Measurements from ENCODE around the gene DNAH7. TPM values are rescaled to one million over a fixed set of nuclear protein-coding genes. Genes with fewer than 3 reads are reported as not detected.

The DNAH7 gene
- total and polyA plus RNA-seq, 2 experiments from 2014 or later: 0.35 to 1.1 TPM

DNA sequence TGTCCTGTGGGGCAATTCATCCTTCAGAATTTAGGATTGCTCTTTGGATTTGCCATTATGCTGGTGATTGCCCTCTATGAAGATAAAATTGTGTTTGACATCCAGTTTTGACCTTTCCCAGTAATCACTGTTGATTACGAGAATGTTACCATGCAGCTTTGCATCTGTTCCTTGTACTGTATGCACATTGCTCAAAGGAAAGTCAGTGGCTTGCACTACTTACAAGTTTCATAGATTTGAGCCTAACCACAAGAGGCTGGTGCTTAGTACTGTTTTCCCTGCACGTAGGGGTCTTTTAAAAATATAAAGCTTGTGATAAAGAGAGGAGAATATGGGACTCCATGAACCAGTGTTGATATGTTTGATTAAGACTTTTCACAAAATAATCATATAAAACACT is 333.7 kb downstream of the DNAH7 start (continued):
- TF ChIP-seq, protein P1, sequence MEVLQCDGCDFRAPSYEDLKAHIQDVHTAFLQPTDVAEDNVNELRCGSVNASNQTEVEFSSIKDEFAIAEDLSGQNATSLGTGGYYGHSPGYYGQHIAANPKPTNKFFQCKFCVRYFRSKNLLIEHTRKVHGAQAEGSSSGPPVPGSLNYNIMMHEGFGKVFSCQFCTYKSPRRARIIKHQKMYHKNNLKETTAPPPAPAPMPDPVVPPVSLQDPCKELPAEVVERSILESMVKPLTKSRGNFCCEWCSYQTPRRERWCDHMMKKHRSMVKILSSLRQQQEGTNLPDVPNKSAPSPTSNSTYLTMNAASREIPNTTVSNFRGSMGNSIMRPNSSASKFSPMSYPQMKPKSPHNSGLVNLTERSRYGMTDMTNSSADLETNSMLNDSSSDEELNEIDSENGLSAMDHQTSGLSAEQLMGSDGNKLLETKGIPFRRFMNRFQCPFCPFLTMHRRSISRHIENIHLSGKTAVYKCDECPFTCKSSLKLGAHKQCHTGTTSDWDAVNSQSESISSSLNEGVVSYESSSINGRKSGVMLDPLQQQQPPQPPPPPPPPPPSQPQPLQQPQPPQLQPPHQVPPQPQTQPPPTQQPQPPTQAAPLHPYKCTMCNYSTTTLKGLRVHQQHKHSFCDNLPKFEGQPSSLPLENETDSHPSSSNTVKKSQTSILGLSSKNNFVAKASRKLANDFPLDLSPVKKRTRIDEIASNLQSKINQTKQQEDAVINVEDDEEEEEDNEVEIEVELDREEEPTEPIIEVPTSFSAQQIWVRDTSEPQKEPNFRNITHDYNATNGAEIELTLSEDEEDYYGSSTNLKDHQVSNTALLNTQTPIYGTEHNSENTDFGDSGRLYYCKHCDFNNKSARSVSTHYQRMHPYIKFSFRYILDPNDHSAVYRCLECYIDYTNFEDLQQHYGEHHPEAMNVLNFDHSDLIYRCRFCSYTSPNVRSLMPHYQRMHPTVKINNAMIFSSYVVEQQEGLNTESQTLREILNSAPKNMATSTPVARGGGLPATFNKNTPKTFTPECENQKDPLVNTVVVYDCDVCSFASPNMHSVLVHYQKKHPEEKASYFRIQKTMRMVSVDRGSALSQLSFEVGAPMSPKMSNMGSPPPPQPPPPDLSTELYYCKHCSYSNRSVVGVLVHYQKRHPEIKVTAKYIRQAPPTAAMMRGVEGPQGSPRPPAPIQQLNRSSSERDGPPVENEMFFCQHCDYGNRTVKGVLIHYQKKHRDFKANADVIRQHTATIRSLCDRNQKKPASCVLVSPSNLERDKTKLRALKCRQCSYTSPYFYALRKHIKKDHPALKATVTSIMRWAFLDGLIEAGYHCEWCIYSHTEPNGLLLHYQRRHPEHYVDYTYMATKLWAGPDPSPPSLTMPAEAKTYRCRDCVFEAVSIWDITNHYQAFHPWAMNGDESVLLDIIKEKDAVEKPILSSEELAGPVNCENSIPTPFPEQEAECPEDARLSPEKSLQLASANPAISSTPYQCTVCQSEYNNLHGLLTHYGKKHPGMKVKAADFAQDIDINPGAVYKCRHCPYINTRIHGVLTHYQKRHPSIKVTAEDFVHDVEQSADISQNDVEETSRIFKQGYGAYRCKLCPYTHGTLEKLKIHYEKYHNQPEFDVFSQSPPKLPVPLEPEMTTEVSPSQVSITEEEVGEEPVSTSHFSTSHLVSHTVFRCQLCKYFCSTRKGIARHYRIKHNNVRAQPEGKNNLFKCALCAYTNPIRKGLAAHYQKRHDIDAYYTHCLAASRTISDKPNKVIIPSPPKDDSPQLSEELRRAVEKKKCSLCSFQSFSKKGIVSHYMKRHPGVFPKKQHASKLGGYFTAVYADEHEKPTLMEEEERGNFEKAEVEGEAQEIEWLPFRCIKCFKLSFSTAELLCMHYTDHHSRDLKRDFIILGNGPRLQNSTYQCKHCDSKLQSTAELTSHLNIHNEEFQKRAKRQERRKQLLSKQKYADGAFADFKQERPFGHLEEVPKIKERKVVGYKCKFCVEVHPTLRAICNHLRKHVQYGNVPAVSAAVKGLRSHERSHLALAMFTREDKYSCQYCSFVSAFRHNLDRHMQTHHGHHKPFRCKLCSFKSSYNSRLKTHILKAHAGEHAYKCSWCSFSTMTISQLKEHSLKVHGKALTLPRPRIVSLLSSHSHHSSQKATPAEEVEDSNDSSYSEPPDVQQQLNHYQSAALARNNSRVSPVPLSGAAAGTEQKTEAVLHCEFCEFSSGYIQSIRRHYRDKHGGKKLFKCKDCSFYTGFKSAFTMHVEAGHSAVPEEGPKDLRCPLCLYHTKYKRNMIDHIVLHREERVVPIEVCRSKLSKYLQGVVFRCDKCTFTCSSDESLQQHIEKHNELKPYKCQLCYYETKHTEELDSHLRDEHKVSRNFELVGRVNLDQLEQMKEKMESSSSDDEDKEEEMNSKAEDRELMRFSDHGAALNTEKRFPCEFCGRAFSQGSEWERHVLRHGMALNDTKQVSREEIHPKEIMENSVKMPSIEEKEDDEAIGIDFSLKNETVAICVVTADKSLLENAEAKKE (CRISPR knock-in tag; IDR thresholded peaks at IDR 0.05): no peak
- TF ChIP-seq CREB1 (CRISPR knock-in tag; IDR thresholded peaks at IDR 0.05; ENCODE audit: low read depth) (no peak), ZNF114 (CRISPR knock-in tag; IDR thresholded peaks at IDR 0.05) (no peak), NANOG (IDR thresholded peaks at IDR 0.05; ENCODE audit: borderline replicate concordance) (no peak), EZH2phosphoT487 (IDR thresholded peaks at IDR 0.05; ENCODE audit: unreplicated experiment) (no peak), JUNB (IDR thresholded peaks at IDR 0.05; ENCODE audit: unreplicated experiment) (no peak), EZH2 (IDR thresholded peaks at IDR 0.05; ENCODE audit: low read depth, unreplicated experiment) (no peak), STAT1 (IDR thresholded peaks at IDR 0.05; ENCODE audit: unreplicated experiment) (no peak)
- TF ChIP-seq, protein P2, sequence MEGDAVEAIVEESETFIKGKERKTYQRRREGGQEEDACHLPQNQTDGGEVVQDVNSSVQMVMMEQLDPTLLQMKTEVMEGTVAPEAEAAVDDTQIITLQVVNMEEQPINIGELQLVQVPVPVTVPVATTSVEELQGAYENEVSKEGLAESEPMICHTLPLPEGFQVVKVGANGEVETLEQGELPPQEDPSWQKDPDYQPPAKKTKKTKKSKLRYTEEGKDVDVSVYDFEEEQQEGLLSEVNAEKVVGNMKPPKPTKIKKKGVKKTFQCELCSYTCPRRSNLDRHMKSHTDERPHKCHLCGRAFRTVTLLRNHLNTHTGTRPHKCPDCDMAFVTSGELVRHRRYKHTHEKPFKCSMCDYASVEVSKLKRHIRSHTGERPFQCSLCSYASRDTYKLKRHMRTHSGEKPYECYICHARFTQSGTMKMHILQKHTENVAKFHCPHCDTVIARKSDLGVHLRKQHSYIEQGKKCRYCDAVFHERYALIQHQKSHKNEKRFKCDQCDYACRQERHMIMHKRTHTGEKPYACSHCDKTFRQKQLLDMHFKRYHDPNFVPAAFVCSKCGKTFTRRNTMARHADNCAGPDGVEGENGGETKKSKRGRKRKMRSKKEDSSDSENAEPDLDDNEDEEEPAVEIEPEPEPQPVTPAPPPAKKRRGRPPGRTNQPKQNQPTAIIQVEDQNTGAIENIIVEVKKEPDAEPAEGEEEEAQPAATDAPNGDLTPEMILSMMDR (conservative IDR thresholded peaks at IDR 0.05; ENCODE audit: low read depth in 2 of 2): no peak
- TF ChIP-seq, protein P3, sequence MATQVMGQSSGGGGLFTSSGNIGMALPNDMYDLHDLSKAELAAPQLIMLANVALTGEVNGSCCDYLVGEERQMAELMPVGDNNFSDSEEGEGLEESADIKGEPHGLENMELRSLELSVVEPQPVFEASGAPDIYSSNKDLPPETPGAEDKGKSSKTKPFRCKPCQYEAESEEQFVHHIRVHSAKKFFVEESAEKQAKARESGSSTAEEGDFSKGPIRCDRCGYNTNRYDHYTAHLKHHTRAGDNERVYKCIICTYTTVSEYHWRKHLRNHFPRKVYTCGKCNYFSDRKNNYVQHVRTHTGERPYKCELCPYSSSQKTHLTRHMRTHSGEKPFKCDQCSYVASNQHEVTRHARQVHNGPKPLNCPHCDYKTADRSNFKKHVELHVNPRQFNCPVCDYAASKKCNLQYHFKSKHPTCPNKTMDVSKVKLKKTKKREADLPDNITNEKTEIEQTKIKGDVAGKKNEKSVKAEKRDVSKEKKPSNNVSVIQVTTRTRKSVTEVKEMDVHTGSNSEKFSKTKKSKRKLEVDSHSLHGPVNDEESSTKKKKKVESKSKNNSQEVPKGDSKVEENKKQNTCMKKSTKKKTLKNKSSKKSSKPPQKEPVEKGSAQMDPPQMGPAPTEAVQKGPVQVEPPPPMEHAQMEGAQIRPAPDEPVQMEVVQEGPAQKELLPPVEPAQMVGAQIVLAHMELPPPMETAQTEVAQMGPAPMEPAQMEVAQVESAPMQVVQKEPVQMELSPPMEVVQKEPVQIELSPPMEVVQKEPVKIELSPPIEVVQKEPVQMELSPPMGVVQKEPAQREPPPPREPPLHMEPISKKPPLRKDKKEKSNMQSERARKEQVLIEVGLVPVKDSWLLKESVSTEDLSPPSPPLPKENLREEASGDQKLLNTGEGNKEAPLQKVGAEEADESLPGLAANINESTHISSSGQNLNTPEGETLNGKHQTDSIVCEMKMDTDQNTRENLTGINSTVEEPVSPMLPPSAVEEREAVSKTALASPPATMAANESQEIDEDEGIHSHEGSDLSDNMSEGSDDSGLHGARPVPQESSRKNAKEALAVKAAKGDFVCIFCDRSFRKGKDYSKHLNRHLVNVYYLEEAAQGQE (IDR thresholded peaks at IDR 0.05; ENCODE audit: unreplicated experiment): no peak
